ENCODE measurements around the gene CLDN8.

GRCh38 chr21:30234050-30234449 lies 18.2 kb upstream of the CLDN8 start:
- TF ChIP-seq CTCF (IDR thresholded peaks at IDR 0.05) (no peak), POLR2A (IDR thresholded peaks at IDR 0.05) (no peak)

Measured in heart left ventricle (tissue), 13 donors.